Ovary (tissue), 9 donors: ENCODE data around the gene SLC1A2. TPM values are rescaled to one million over a fixed set of nuclear protein-coding genes. Genes with fewer than 3 reads are reported as not detected.
A peak's percentile ranks its signal among the peaks of the same experiment; 100 is the strongest.

Experiments used
- DNase-seq, 5 donors: peaks; one replicate each; pipeline ENCODE4 v3.0.0-alpha.2; 2019 to 2020
- H3K27ac ChIP-seq, 2 donors: fragments of 200-600 bp; one replicate each; pipeline versions ENCODE4 v1.5.1 to v1.8.0; 2019 to 2022
- H3K27me3 ChIP-seq: fragments of 200-600 bp; one replicate; pipeline ENCODE4 v1.8.0; 2022
- H3K36me3 ChIP-seq: fragments of 200-600 bp; sonication (generic); one replicate; pipeline ENCODE4 v1.5.1; 2019
- H3K4me1 ChIP-seq: one replicate; pipeline ENCODE4 v1.8.1; 2013; ENCODE audit warnings: mild to moderate bottlenecking, moderate library complexity; ENCODE audit not compliant: insufficient read depth
- H3K4me3 ChIP-seq: fragments of 200-600 bp; sonication (generic); one replicate; pipeline ENCODE4 v1.5.1; 2017
- H3K9me3 ChIP-seq, 2 donors: fragments of 200-600 bp in 1 of 2; sonication (generic) in 1 of 2; one replicate each; pipeline versions ENCODE4 v1.5.1 to v1.8.1; 2013 to 2019; ENCODE audit warnings: mild to moderate bottlenecking in 1 of 2, moderate library complexity in 1 of 2
- EP300 ChIP-seq: sonication (generic); formaldehyde crosslinking; IDR thresholded peaks from one replicate; pipeline ENCODE4 v1.6.1; 2017; ENCODE audit warnings: antibody characterized with exemption
- POLR2A ChIP-seq: fragments of 450-650 bp; IDR thresholded peaks from one replicate; pipeline ENCODE4 v1.6.1; 2017; ENCODE audit warnings: antibody characterized with exemption, mild to moderate bottlenecking, moderate library complexity
- WGBS, 3 donors: extraction: QIAGEN DNeasy Blood & Tissue Kit in 1 of 3; methylation state at CpG; one replicate each; pipeline versions ENCODE4 v1.1.5 to v1.1.7; 2013 to 2017; 5-methylcytosine and 5-hydroxymethylcytosine counted together
- intact Hi-C, 4 donors: fragments of 100-400 bp; cut with DNase I; formaldehyde crosslinking; loops; one replicate each; pipeline versions ENCODE4 v1.11.0 to v1.15.1; 2022 to 2023
- polyA plus RNA-seq, 2 donors: library from polyadenylated mRNA; stranded (reverse); fragments of 200-250 nt in 1 of 2; fragments of 350-450 nt in 1 of 2; fragmentation: Illumina TruSeq in 1 of 2; extraction: RNeasy Lipid Tissue Mini Kit (QIAGEN cat#74804) in 1 of 2; gene quantifications; one replicate each; pipeline ENCODE4 v1.2.3, GENCODE V29; 2013 to 2014
- total RNA-seq, 7 donors: library from RNA; depleted of rRNA in 2 of 7; stranded (reverse); fragments of >200 nt in 2 of 7; fragmentation: NEBNext Ultra II Directional in 3 of 7; extraction: Animal tissue kit (Norgen Biotek cat#: 25700) in 3 of 7; gene quantifications; one replicate each; pipeline versions ENCODE4 v1.1.0 to v1.2.4, GENCODE V29; 2016 to 2023
- TF ChIP-seq, protein P1 (sequence below), 3 donors: fragments of 450-650 bp in 2 of 3; fragments of 200-600 bp in 1 of 3; IDR thresholded peaks; one replicate each; pipeline versions ENCODE4 v1.5.1 to v1.8.0; 2016 to 2022; ENCODE audit warnings: antibody characterized with exemption in 3 of 3, mild to moderate bottlenecking in 1 of 3
- donor health status: DM: no; HTN: no; CAD: no; lungs with moderate emphysema.
- donor health status: DM: no; HTN: no; CAD: no.
- donor health status: Bipolar disorder and iron deficiency.
- donor health status: DM: yes; HTN: yes; CAD: no.
- donor health status: DM: no; HTN: no; CAD: no.
- donor health status: DM: yes; HTN: yes; CAD: no.

The SLC1A2 gene
- total and polyA plus RNA-seq, 9 donors: 0.02 to 0.80 (median 0.15) TPM

DNA sequence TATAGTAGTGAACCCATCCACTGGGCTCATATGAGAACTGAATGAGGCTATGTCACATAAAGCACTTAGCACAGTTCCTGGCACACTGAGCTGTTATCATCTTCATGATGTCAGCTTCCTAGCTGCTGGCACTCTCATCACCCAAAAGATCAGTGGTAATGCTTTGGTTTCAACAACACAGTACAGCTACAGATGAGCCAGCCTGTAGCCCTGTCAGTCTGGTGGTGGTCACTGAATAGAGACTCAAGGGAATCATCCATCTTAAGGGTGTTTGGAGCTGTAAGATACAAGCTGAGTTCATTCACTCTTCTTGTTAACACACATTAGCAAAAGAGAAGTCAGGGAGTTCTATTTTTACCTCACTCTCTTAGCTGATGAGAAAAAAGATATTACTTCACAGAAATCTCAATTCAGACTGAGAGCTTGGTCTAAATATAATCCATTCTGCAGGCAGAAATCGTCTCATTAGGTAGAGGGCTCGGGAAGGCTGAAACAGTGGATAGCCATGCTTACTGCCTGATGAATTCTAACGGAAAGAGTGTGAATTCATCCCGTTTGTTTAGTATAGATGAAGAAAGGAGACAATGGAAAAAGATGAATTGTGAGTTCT, 6.3 kb upstream of the SLC1A2 start:
- Histone ChIP-seq H3K9me3 (no peaks in the 10 kb centered on the region), H3K4me3 (no peak overlapping the region), H3K4me1 (no peaks in the 10 kb centered on the region), H3K36me3 (no peaks in the 10 kb centered on the region), H3K27me3 (no peaks in the 10 kb centered on the region), H3K27ac (no peak overlapping the region)
- no peak for DNase-seq
- TF ChIP-seq EP300: no peak
- no peak for TF ChIP-seq POLR2A
- TF ChIP-seq, protein P1, sequence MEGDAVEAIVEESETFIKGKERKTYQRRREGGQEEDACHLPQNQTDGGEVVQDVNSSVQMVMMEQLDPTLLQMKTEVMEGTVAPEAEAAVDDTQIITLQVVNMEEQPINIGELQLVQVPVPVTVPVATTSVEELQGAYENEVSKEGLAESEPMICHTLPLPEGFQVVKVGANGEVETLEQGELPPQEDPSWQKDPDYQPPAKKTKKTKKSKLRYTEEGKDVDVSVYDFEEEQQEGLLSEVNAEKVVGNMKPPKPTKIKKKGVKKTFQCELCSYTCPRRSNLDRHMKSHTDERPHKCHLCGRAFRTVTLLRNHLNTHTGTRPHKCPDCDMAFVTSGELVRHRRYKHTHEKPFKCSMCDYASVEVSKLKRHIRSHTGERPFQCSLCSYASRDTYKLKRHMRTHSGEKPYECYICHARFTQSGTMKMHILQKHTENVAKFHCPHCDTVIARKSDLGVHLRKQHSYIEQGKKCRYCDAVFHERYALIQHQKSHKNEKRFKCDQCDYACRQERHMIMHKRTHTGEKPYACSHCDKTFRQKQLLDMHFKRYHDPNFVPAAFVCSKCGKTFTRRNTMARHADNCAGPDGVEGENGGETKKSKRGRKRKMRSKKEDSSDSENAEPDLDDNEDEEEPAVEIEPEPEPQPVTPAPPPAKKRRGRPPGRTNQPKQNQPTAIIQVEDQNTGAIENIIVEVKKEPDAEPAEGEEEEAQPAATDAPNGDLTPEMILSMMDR (IDR thresholded peaks at IDR 0.05): no peak
- intact Hi-C loops: no loop called here
- 64 to 82% (median 64%) methylated on average over 4 of the region's 4 CpGs for WGBS, 3 donors

DNA sequence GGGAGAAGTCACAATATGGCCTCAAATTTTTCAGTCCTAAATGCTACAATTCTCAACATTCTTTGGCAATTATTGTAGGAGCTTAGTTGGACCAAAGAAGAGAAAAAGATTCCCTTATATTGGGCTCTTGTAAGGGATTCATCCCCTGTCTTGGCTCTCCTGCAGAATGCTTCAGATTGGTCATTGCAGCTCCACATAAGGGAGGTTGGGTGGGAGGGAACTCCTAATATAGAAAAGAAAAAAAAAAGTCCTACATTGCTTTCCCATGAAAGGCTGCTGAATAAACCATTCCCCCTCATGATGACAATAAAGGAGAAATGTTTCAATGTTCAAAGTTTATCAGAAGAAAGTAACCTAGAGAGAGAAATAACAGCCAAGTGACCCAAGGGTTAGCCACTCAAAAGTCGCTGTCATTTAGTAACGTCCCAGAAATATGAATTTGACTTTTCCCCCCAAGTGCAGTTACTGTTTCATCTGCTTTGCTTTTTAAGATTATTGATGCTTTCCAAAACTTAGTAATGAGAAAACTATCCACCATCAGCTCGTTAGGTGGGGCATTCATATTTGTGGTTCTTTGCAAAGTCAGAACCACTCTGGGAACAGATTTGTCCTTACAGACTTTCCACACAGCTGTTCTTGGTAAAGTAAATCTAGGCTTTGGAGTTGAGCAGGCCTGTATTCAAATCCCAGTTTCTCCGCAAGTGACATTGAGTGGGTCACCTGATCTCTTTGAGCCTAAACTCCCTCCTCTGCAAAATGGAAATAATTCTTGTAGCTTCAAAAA, 5.0 kb upstream of the SLC1A2 start:
- WGBS, 3 donors: 42 to 55% (median 54%) methylated on average over 4 of the region's 4 CpGs

DNA sequence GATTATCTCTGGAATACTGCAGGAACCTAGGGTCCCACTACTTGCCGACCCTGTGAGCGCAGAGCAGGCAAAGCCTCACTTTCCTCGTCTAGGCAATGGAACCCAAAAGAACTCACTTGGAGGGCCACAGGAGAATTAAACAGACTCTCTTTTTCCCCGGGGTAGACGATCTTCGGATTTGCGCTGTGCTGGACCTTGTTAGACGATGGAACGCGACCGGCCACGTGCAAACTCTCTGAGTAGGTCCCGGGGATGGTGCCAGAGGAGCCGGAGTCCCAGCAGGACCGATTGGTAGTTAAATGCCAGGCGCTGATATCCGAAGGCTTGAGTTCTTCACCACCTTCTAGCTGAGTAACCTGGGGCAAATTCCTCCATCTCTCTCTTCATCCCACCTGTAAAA, 1.0 kb upstream of the SLC1A2 start:
- Histone ChIP-seq H3K36me3 (no peaks in the 10 kb centered on the region), H3K27ac (no peak overlapping the region), H3K27me3 (no peaks in the 10 kb centered on the region), H3K4me1 (peaks cover 1% of the 10 kb centered on the region), H3K9me3 (no peaks in the 10 kb centered on the region), H3K4me3 (no peak overlapping the region)
- DNase-seq: no peak
- intact Hi-C loops: no loop called here
- 6 to 29% (median 16%) methylated on average over 17 of the region's 17 CpGs for WGBS, 3 donors
- TF ChIP-seq, protein P1 (IDR thresholded peaks at IDR 0.05): no peak
- TF ChIP-seq EP300 (no peak), POLR2A (no peak)

More for the DNA sequence above, 5.0 kb upstream of the SLC1A2 start:
- Histone ChIP-seq H3K27me3 (no peaks in the 10 kb centered on the region), H3K4me3 (no peak overlapping the region), H3K4me1 (peaks cover 1% of the 10 kb centered on the region), H3K27ac (no peak overlapping the region), H3K9me3 (no peaks in the 10 kb centered on the region), H3K36me3 (no peaks in the 10 kb centered on the region)
- TF ChIP-seq EP300 (no peak), POLR2A (no peak)
- TF ChIP-seq, protein P1 (IDR thresholded peaks at IDR 0.05): no peak
- no peak for DNase-seq
- intact Hi-C loops: no loop called here

DNA sequence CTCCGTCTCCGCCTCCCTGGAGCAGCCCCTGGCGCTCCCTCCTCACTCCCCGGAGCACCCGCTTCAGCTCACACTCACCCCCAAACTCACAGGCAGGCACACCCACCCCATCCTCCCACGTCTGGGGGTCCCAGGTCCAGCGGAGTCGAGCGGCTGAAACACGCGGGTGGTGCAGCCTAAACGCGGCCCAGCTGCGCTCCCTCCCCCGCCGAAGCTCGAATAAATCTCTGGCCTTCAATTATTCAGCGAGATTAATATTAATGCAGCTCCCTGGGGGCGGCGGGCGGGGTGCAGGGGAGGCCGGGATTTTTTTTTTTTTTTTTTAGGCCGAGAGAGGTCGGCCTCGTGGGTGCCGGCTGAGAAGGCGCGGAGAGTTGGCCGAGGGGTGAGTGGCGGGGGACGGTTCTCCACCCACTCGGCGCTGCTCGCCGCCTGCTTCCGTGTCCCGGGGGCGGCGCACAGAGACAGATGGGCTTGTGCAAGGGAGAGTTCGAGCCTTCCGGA, 524 bp upstream of the SLC1A2 start:
- H3K4me3 ChIP-seq: peak overlapping the region; percentile 29
- 0 to 2% (median 1%) methylated on average over 36 to 41 of the region's 41 CpGs for WGBS, 3 donors
- TF ChIP-seq EP300 (no peak), POLR2A (no peak)
- TF ChIP-seq, protein P1 (IDR thresholded peaks at IDR 0.05): no peak
- no peaks in the 10 kb centered on the region for H3K9me3 ChIP-seq
- H3K27ac ChIP-seq: no peak overlapping the region
- peaks cover 1% of the 10 kb centered on the region for H3K4me1 ChIP-seq
- no peak for DNase-seq
- H3K36me3 ChIP-seq: no peaks in the 10 kb centered on the region
- intact Hi-C loops: no loop called here
- no peaks in the 10 kb centered on the region for H3K27me3 ChIP-seq
